ENCODE measurements around the gene RPS18. TPM values are rescaled to one million over a fixed set of nuclear protein-coding genes. Genes with fewer than 3 reads are reported as not detected.
A peak's percentile ranks its signal among the peaks of the same experiment; 100 is the strongest.

The RPS18 gene
- total and polyA plus RNA-seq, 9 of the 15 experiments (the other 6 are each of a cell fraction or from before 2014, with no cell fraction given), result 5,023 to 17,516 (median 8,131) TPM

GRCh38 chr6:33288921-33289783 is 17.3 kb downstream of the RPS18 start, which contains the start of the genes PFDN6 and WDR46 (continued):
- TF ChIP-seq ARHGAP35 (IDR thresholded peaks at IDR 0.05; ENCODE audit: partially characterized antibody) (no peak), ATF2 (CRISPR knock-in tag; IDR thresholded peaks at IDR 0.05) (no peak), IRF2 (CRISPR knock-in tag; IDR thresholded peaks at IDR 0.05) (no peak), GMEB1 (CRISPR knock-in tag; IDR thresholded peaks at IDR 0.05) (no peak; the same call in 1 of the 2 replicates), ZNF583 (CRISPR knock-in tag; IDR thresholded peaks at IDR 0.05) (peak; percentile 18; the same call in 1 of the 2 replicates), NFIX (CRISPR knock-in tag; IDR thresholded peaks at IDR 0.05; ENCODE audit: low read depth) (no peak), TCF3 (CRISPR knock-in tag; IDR thresholded peaks at IDR 0.05) (0 out of 2 replicates have a peak, but pooled peaks have one; percentile 4), ZNF41 (CRISPR knock-in tag; conservative IDR thresholded peaks at IDR 0.05) (no peak), ZHX1 (conservative IDR thresholded peaks at IDR 0.05; ENCODE audit: low read length) (no peak; the same call in 1 of the 2 replicates), PKNOX1 (IDR thresholded peaks at IDR 0.05) (peak; percentile 74), CUX1 (CRISPR knock-in tag; IDR thresholded peaks at IDR 0.05) (no peak), ZNF24 (IDR thresholded peaks at IDR 0.05) (no peak), TEAD1 (CRISPR knock-in tag; IDR thresholded peaks at IDR 0.05) (peak; percentile 56 to 71; a peak in 3 of 4 replicates), ZNF3 (CRISPR knock-in tag; IDR thresholded peaks at IDR 0.05) (no peak), EWSR1 (IDR thresholded peaks at IDR 0.05; ENCODE audit: borderline replicate concordance, low read depth, partially characterized antibody) (no peak)

All from K562 (cell line).